ENCODE results near the gene SYNE1.

GRCh38 chr6:152379423-152379822 lies 257.7 kb downstream of the SYNE1 start:
- TF ChIP-seq EP300 (conservative IDR thresholded peaks at IDR 0.05; ENCODE audit: poor library complexity, severe bottlenecking) (no peak), CTCF (IDR thresholded peaks at IDR 0.05; ENCODE audit: poor library complexity, severe bottlenecking) (no peak), POLR2AphosphoS5 (IDR thresholded peaks at IDR 0.05) (no peak)
